GM12878 (cell line): Measurements from ENCODE around the gene MYOZ2. TPM values are rescaled to one million over a fixed set of nuclear protein-coding genes. Genes with fewer than 3 reads are reported as not detected.

Source experiments
- ATAC-seq: fragments of 200-7000 bp; cut with Tn5 transposase; 3 replicates; pipeline ENCODE4 v1.9.1; 2020; ENCODE audit warnings: mild to moderate bottlenecking, moderate library complexity
- BruUV-seq: library from RNA; stranded (reverse); fragments of 400-500 nt; replicated peaks from 2 replicates; lab custom pipeline; 2021; lab: Mats Ljungman, UMichigan
- CTCF ChIA-PET: fragments of 300-600 bp; sonication (Branson Sonifier 250); formaldehyde crosslinking; extraction: SDS; loops from one replicate; lab custom pipeline; 2021; ENCODE audit warnings: inconsistent platforms; lab: Yijun Ruan, JAX
- POLR2A ChIA-PET: fragments of 350-600 bp; formaldehyde crosslinking; extraction: SDS; loops from one replicate; lab custom pipeline; 2021; ENCODE audit warnings: inconsistent platforms; lab: Charles Lee
- RAD21 ChIA-PET: fragments of 300-600 bp; sonication (Branson Sonifier 250); formaldehyde crosslinking; loops from one replicate; lab custom pipeline; 2023; ENCODE audit warnings: antibody characterized with exemption; ENCODE audit not compliant: unreplicated experiment; lab: Charles Lee
- SMC1A ChIA-PET: fragments of 300-600 bp; sonication (Branson Sonifier 250); formaldehyde crosslinking; loops from one replicate; lab custom pipeline; 2023; ENCODE audit not compliant: unreplicated experiment, uncharacterized antibody; lab: Charles Lee
- DNase-seq: peaks from one replicate; pipeline ENCODE4 v3.0.0-alpha.2; 2011; ENCODE audit warnings: low read depth, low spot score
- FAIRE-seq: peaks from 3 replicates; lab custom pipeline; 2011; peaks lifted over from hg19 to GRCh38; lab: Jason Lieb, UNC
- H2AFZ ChIP-seq: 2 replicates; pipeline ENCODE4 v1.6.0; 2011; ENCODE audit warnings: low read depth, low read length, control low read depth; ENCODE audit not compliant: control insufficient read depth
- H3K27ac ChIP-seq: 2 replicates; pipeline ENCODE4 v1.5.1; 2011; ENCODE audit warnings: control low read depth; ENCODE audit not compliant: control insufficient read depth, insufficient read depth
- H3K27me3 ChIP-seq, 2 experiments: replicated peaks in 1 of 2; 2 replicates each; pipeline versions ENCODE4 v1.6.0 to v1.6.1; 2011; ENCODE audit warnings: low read length in 1 of 2; ENCODE audit not compliant: control insufficient read depth in 2 of 2, insufficient read depth in 2 of 2
- H3K36me3 ChIP-seq, 2 experiments: 2 replicates each; pipeline ENCODE4 v1.5.1; 2011; ENCODE audit warnings: low read length in 1 of 2; ENCODE audit not compliant: control insufficient read depth in 2 of 2, insufficient read depth in 2 of 2
- H3K4me1 ChIP-seq: 2 replicates; pipeline ENCODE4 v1.6.1; 2011; ENCODE audit warnings: mild to moderate bottlenecking, low read length, moderate library complexity, mixed read lengths; ENCODE audit not compliant: control insufficient read depth, insufficient read depth
- H3K4me2 ChIP-seq: 2 replicates; pipeline ENCODE4 v1.6.0; 2011; ENCODE audit warnings: control low read depth; ENCODE audit not compliant: control insufficient read depth, insufficient read depth
- H3K4me3 ChIP-seq: fragments of 200-600 bp; sonication (generic); 2 replicates; pipeline ENCODE4 v1.5.1; 2016
- H3K79me2 ChIP-seq: 2 replicates; pipeline ENCODE4 v1.6.0; 2011; ENCODE audit warnings: low read length; ENCODE audit not compliant: control insufficient read depth, insufficient read depth
- H3K9ac ChIP-seq: 2 replicates; pipeline ENCODE4 v1.8.0; 2011; ENCODE audit warnings: low read length, control low read depth, mixed read lengths; ENCODE audit not compliant: control insufficient read depth, insufficient read depth
- H3K9me3 ChIP-seq: replicated peaks from 3 replicates; pipeline ENCODE4 v1.5.1; 2011; ENCODE audit warnings: mild to moderate bottlenecking, low read length; ENCODE audit not compliant: control insufficient read depth, insufficient read depth
- H4K20me1 ChIP-seq: 2 replicates; pipeline ENCODE4 v1.6.0; 2011; ENCODE audit not compliant: control insufficient read depth, insufficient read depth
- BRCA1 ChIP-seq: IDR thresholded peaks from 2 replicates; pipeline ENCODE4 v1.6.1; 2011; ENCODE audit warnings: low read depth, low read length, improper control_type of control experiment
- CREB1 ChIP-seq: IDR thresholded peaks from 2 replicates; pipeline ENCODE4 v1.6.1; 2012; ENCODE audit warnings: low read depth, mild to moderate bottlenecking, inconsistent platforms
- HDAC6 ChIP-seq: fragments of 200-600 bp; sonication (generic); IDR thresholded peaks from one replicate; pipeline ENCODE4 v1.8.0; 2017; ENCODE audit warnings: antibody characterized with exemption; ENCODE audit not compliant: unreplicated experiment
- PML ChIP-seq: IDR thresholded peaks from 2 replicates; pipeline ENCODE4 v1.6.1; 2012; ENCODE audit warnings: low read length, inconsistent platforms
- RBBP5 ChIP-seq: fragments of 200-600 bp; sonication (generic); conservative IDR thresholded peaks from 2 replicates; pipeline ENCODE4 v1.6.1; 2016
- RFX5 ChIP-seq: IDR thresholded peaks from 2 replicates; pipeline ENCODE4 v1.6.1; 2011; ENCODE audit warnings: low read depth, low read length, improper control_type of control experiment
- WGBS: methylation state at CpG from one replicate; pipeline ENCODE4 v1.1.6; 2016; ENCODE audit warnings: low lambda C conversion rate; ENCODE audit not compliant: insufficient replicate concordance, insufficient coverage; ENCODE audit errors: missing lambda C conversion rate; 5-methylcytosine and 5-hydroxymethylcytosine counted together
- in situ Hi-C: fragments of 300-500 bp; cut with MboI; formaldehyde crosslinking; loops from 9 replicates; pipeline ENCODE4 v1.14.3; 2018; ENCODE audit warnings: mixed read lengths
- intact Hi-C: fragments of 100-400 bp; cut with micrococcal nuclease; formaldehyde crosslinking; loops from one replicate; pipeline ENCODE4 v1.14.2; 2022; ENCODE audit not compliant: unreplicated experiment
- polyA plus RNA-seq, 11 experiments: library from polyadenylated mRNA; depleted of rRNA in 4 of 11; unstranded in 6 of 11; stranded (reverse) in 5 of 11; fragments of >200 nt; fragmentation: Nextera tagmentation in 4 of 11; fragmentation: Illumina TruSeq in 1 of 11; extraction: Ambion mirVana in 4 of 11; extraction: Trizol in 1 of 11; gene quantifications; 1 replicate in 1 of 11; 2 replicates in 10 of 11; pipeline versions ENCODE4 v1.2.1 to v1.2.3, GENCODE V29; 2011 to 2016; ENCODE audit warnings: inconsistent platforms in 2 of 11, missing spikeins in 2 of 11, low read depth in 1 of 11
- total RNA-seq, 4 experiments: library from RNA; depleted of rRNA in 3 of 4; stranded (reverse); fragments of >200 nt in 3 of 4; fragmentation: Illumina TruSeq in 1 of 4; extraction: Trizol in 1 of 4; gene quantifications; 2 replicates each; pipeline versions ENCODE4 v1.2.1 to v1.2.3, GENCODE V29; 2013 to 2021
- TF ChIP-seq, protein P1 (sequence below): IDR thresholded peaks from 2 replicates; pipeline ENCODE4 v1.6.1; 2012; ENCODE audit warnings: improper control_type of control experiment, low read depth, low read length; ENCODE audit not compliant: insufficient replicate concordance

Gene MYOZ2
- total and polyA plus RNA-seq, 10 of the 15 experiments (the other 5 are each of a cell fraction or from before 2014, with no cell fraction given): not detected

DNA sequence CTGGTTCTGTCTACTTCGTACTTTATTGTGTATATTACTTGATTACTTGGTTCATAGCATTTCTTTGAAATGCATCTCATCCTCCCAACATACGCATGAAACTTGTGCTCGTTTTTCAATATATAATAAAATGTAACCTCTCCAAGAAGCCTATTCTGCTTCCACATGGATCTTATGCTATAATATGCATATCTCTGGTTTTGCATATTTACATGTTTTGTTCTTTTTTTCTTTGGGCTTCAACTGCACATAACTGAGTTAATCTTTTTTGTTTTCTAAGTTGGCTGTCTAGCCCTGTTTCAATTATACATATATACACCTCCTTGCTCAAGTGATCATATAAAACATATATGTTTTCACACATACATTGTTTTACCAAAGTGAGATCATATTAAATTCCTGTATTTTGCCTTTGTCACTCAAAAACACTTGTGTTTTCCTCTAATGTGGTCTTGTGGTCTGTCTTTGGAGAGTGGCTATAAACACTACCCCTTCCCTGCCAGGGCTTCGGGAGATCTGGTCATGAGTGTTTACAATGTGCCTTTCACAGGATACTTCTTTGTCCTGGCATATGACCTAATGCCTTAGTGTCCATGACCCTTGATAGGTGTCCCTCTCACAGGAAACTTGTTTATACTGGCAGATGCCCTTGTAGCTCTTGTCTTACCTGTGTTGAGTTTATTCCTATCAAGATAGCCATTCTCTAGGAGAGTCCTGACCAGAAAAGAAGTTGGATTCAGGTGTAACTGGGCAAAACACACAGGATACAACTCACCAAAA is 94.5 kb downstream of the MYOZ2 start (continued):
- TF ChIP-seq, protein P1, sequence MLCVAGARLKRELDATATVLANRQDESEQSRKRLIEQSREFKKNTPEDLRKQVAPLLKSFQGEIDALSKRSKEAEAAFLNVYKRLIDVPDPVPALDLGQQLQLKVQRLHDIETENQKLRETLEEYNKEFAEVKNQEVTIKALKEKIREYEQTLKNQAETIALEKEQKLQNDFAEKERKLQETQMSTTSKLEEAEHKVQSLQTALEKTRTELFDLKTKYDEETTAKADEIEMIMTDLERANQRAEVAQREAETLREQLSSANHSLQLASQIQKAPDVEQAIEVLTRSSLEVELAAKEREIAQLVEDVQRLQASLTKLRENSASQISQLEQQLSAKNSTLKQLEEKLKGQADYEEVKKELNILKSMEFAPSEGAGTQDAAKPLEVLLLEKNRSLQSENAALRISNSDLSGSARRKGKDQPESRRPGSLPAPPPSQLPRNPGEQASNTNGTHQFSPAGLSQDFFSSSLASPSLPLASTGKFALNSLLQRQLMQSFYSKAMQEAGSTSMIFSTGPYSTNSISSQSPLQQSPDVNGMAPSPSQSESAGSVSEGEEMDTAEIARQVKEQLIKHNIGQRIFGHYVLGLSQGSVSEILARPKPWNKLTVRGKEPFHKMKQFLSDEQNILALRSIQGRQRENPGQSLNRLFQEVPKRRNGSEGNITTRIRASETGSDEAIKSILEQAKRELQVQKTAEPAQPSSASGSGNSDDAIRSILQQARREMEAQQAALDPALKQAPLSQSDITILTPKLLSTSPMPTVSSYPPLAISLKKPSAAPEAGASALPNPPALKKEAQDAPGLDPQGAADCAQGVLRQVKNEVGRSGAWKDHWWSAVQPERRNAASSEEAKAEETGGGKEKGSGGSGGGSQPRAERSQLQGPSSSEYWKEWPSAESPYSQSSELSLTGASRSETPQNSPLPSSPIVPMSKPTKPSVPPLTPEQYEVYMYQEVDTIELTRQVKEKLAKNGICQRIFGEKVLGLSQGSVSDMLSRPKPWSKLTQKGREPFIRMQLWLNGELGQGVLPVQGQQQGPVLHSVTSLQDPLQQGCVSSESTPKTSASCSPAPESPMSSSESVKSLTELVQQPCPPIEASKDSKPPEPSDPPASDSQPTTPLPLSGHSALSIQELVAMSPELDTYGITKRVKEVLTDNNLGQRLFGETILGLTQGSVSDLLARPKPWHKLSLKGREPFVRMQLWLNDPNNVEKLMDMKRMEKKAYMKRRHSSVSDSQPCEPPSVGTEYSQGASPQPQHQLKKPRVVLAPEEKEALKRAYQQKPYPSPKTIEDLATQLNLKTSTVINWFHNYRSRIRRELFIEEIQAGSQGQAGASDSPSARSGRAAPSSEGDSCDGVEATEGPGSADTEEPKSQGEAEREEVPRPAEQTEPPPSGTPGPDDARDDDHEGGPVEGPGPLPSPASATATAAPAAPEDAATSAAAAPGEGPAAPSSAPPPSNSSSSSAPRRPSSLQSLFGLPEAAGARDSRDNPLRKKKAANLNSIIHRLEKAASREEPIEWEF: no peak
- no peak for TF ChIP-seq RBBP5
- TF ChIP-seq, all 136 proteins: peak for 0

DNA sequence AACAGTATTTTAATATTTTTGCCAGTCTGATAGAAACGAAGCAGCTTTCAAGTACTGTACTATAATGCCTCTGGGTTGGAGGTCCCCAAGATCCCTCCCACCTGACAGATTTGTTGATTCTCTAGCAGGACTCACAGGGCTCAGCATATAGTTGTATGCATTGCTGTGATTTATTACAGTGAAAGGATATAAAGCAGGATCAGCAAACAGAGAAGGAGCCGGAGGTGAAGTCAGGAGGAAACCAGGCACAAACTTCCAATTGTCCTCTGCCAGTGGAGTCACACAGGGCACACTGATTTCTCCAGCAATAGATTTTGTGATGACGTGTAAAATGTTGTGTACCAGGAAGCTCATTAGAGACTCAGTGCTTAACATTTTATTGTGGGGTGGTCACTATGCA is 95.9 kb downstream of the MYOZ2 start:
- no peaks in the 10 kb centered on the region for H3K27me3 ChIP-seq
- H4K20me1 ChIP-seq: no peaks in the 10 kb centered on the region
- no peak overlapping the region for H3K4me3 ChIP-seq
- ChIA-PET SMC1A (no interaction called here), POLR2A (no interaction called here), CTCF (no interaction called here), RAD21 (no interaction called here)
- in situ Hi-C loops: no loop called here
- no peaks in the 10 kb centered on the region for H3K9me3 ChIP-seq
- no TSS peak for BruUV-seq
- H3K27ac ChIP-seq: no peak overlapping the region
- no peaks in the 10 kb centered on the region for H3K79me2 ChIP-seq
- H2AFZ ChIP-seq: no peak overlapping the region
- intact Hi-C loops: no loop called here
- DNase-seq (no peak), ATAC-seq (no peak), FAIRE-seq (no peak)
- no peaks in the 10 kb centered on the region for H3K4me1 ChIP-seq
- H3K9ac ChIP-seq: no peak overlapping the region
- WGBS: 80% methylated on average over 3 of the region's 3 CpGs
- H3K36me3 ChIP-seq: no peaks in the 10 kb centered on the region
- H3K4me2 ChIP-seq: no peak overlapping the region
- no peak for TF ChIP-seq PML
- TF ChIP-seq, protein P1: no peak
- TF ChIP-seq BRCA1: no peak
- no peak for TF ChIP-seq RFX5
- TF ChIP-seq CREB1: no peak
- no peak for TF ChIP-seq HDAC6
